SU-DHL-6 (cell line): ENCODE data around the gene WSB2.

ENCODE experiments used
- CTCF ChIP-seq: fragments of 200-600 bp; sonication (generic); IDR thresholded peaks from one replicate; pipeline ENCODE4 v1.5.1; 2017; ENCODE audit warnings: antibody characterized with exemption, mild to moderate bottlenecking, low read length, moderate library complexity; ENCODE audit not compliant: insufficient read depth, poor library complexity, severe bottlenecking
- EZH2phosphoT487 ChIP-seq: fragments of 200-600 bp; sonication (generic), shearing (Covaris generic); conservative IDR thresholded peaks from 2 replicates; pipeline ENCODE4 v1.6.1; 2018; ENCODE audit warnings: mild to moderate bottlenecking, antibody characterized with exemption, low read length, moderate library complexity, mixed read lengths

GRCh38 chr12:118098911-118099671 lies 38.1 kb upstream of the WSB2 start:
- no peak for TF ChIP-seq CTCF
- TF ChIP-seq EZH2phosphoT487 = no peak
